Measurements from ENCODE around the gene ZNF33A.
"Not testable (repeated sequence)": the region's sequence is repeated elsewhere in the genome, so short reads cannot be mapped to it uniquely, and the experiment has no call there.

Gene ZNF33A

GRCh38 chr10:38010119-38010903 lies at the start of gene ZNF33A:
Gene ZNF33A, plus strand, starts transcription at chr10:38010675. Its CDS starts 1,667 bp downstream, at chr10:38012342.
- peak; percentile 92 for DNase-seq

- DNase-seq, result no peak
These were observed 45.5 kb upstream of the ZNF33A start for GRCh38 chr10:37965006-37965405.

GRCh38 chr10:37972396-37972795 lies 38.1 kb upstream of the ZNF33A start:
- no peak for DNase-seq

GRCh38 chr10:37975401-37975991 lies 35.0 kb upstream of the ZNF33A start:
- DNase-seq, result peak; percentile 30

- DNase-seq, result peak; percentile 98
These were observed 34.2 kb upstream of the ZNF33A start, which contains the start of gene ZNF25 for GRCh38 chr10:37976091-37976879. Gene ZNF25, minus strand, starts transcription at chr10:37976647. Its CDS starts 4,925 bp downstream, at chr10:37971722.

- DNase-seq, result no peak
These were observed 33.6 kb upstream of the ZNF33A start for GRCh38 chr10:37976880-37977203.

GRCh38 chr10:37991655-37992054 lies 18.8 kb upstream of the ZNF33A start:
- no peak for DNase-seq

- no peak for DNase-seq
These were observed 18.4 kb upstream of the ZNF33A start for GRCh38 chr10:37992083-37992482.

GRCh38 chr10:37998920-37999319 lies 11.6 kb upstream of the ZNF33A start:
- not testable (repeated sequence) for DNase-seq

GRCh38 chr10:38000474-38000873 lies 10.0 kb upstream of the ZNF33A start:
- DNase-seq, result not testable (repeated sequence)

GRCh38 chr10:38003026-38003425 lies 7.4 kb upstream of the ZNF33A start:
- no peak for DNase-seq

GRCh38 chr10:38003588-38003987 lies 6.9 kb upstream of the ZNF33A start:
- no peak for DNase-seq

- DNase-seq, result no peak
These were observed 2.9 kb upstream of the ZNF33A start for GRCh38 chr10:38007551-38007950.

GRCh38 chr10:38007991-38008390 lies 2.5 kb upstream of the ZNF33A start:
- no peak for DNase-seq

- DNase-seq, result no peak
These were observed 5.9 kb downstream of the ZNF33A start for GRCh38 chr10:38016354-38016753.

- not testable (repeated sequence) for DNase-seq
These were observed 8.6 kb downstream of the ZNF33A start for GRCh38 chr10:38019124-38019523.

GRCh38 chr10:38025283-38025682 lies 14.8 kb downstream of the ZNF33A start:
- peak; percentile 3 for DNase-seq

- no peak for DNase-seq
These were observed 17.5 kb downstream of the ZNF33A start for GRCh38 chr10:38027986-38028385.

GRCh38 chr10:38032886-38033285 lies 22.4 kb downstream of the ZNF33A start:
- no peak for DNase-seq

- DNase-seq, result no peak
These were observed 27.8 kb downstream of the ZNF33A start for GRCh38 chr10:38038107-38038931.

- DNase-seq, result no peak
These were observed 28.4 kb downstream of the ZNF33A start for GRCh38 chr10:38038932-38039245.

- no peak for DNase-seq
These were observed 33.0 kb downstream of the ZNF33A start for GRCh38 chr10:38043516-38043915.

- no peak for DNase-seq
These were observed 34.7 kb downstream of the ZNF33A start for GRCh38 chr10:38045129-38045528.
